ENCODE measurements around the gene ZNF619.

GRCh38 chr3:40521254-40521653, 44.3 kb downstream of the ZNF619 start:
- TF ChIP-seq, protein P1, sequence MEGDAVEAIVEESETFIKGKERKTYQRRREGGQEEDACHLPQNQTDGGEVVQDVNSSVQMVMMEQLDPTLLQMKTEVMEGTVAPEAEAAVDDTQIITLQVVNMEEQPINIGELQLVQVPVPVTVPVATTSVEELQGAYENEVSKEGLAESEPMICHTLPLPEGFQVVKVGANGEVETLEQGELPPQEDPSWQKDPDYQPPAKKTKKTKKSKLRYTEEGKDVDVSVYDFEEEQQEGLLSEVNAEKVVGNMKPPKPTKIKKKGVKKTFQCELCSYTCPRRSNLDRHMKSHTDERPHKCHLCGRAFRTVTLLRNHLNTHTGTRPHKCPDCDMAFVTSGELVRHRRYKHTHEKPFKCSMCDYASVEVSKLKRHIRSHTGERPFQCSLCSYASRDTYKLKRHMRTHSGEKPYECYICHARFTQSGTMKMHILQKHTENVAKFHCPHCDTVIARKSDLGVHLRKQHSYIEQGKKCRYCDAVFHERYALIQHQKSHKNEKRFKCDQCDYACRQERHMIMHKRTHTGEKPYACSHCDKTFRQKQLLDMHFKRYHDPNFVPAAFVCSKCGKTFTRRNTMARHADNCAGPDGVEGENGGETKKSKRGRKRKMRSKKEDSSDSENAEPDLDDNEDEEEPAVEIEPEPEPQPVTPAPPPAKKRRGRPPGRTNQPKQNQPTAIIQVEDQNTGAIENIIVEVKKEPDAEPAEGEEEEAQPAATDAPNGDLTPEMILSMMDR (IDR thresholded peaks at IDR 0.05; ENCODE audit: low read depth, low read length): no peak
- TF ChIP-seq POLR2A (IDR thresholded peaks at IDR 0.05; ENCODE audit: extremely low read depth, insufficient read length) (no peak), MYC (IDR thresholded peaks at IDR 0.05; ENCODE audit: low read depth, low read length) (no peak)
